ENCODE results near the gene LTV1.

LTV1 gene

DNA sequence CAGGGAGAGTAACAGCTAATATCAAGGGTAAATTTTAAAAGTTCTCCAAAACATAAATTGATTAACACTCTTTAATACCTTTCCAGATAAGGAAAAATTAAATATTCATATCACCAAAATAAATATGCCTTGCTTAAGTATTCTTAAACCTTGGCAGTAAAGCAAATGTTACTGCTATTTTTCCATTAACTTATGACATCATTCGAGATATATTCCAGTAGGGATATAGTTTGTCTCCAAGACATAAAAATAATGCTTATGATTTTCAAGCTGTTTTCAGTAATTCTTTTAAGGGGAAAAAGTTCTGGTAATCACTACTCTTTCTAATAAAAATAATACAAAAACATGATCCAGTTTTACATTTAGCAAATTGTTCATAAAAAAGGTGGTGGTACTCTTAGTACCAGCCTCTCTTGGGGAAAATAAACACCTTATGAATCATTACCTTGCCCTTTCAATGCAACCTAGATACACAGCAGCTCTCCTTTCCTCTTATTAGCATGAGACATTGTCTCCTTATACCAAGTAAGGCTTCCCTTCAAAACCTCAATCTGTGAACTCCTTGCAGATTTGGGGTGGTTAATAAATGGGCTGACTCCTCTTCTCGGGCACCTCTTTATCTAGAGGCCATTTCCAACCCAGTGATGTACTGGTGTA lies 31.5 kb upstream of the LTV1 start:
- H3K27ac ChIP-seq (ENCODE audit: low read depth in 2 of 2, low read length in 2 of 2): no peak overlapping the region

DNA sequence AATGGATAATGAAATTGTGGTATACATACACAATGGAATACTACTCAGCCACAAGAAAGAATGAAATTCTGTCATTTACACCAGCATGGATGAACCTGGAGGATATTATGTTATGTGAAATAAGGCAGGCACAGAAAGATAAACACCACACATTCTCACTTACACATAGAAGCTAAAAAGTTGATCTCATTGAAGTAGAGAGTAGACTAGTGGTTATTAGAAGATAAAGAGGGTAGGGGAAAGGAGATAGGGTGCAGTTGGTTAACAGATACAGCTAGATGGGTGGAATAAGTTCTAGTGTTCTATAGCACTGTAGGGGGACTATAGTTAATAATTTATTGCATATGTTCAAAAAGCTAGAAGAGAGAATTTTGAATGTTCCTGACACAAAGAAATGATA lies 25.5 kb upstream of the LTV1 start:
- H3K27me3 ChIP-seq (ENCODE audit: control insufficient read depth in 2 of 2, insufficient read depth in 2 of 2, low read length in 2 of 2): no peaks in the 10 kb centered on the region
- H3K9ac ChIP-seq (ENCODE audit: low read depth in 1 of 2, low read length in 2 of 2): no peak overlapping the region
- H3K9me3 ChIP-seq (ENCODE audit: control insufficient read depth in 2 of 2, low read length in 2 of 2): no peaks in the 10 kb centered on the region
- no peak overlapping the region for H3K4me3 ChIP-seq (ENCODE audit: low read length in 2 of 2)
- no peaks in the 10 kb centered on the region for H3K4me1 ChIP-seq (ENCODE audit: control insufficient read depth in 2 of 2, insufficient read depth in 2 of 2, low read length in 2 of 2)
- H3K36me3 ChIP-seq (ENCODE audit: control insufficient read depth in 2 of 2, insufficient read depth in 2 of 2, low read length in 2 of 2): peaks cover 0 to 4% of the 10 kb centered on the region in 2 donors
- no peak overlapping the region for H3K27ac ChIP-seq (ENCODE audit: low read depth in 2 of 2, low read length in 2 of 2)

More for the DNA sequence above, 31.5 kb upstream of the LTV1 start:
- no peak overlapping the region for H3K9ac ChIP-seq (ENCODE audit: low read depth in 1 of 2, low read length in 2 of 2)
- no peaks in the 10 kb centered on the region for H3K27me3 ChIP-seq (ENCODE audit: control insufficient read depth in 2 of 2, insufficient read depth in 2 of 2, low read length in 2 of 2)
- H3K4me1 ChIP-seq (ENCODE audit: control insufficient read depth in 2 of 2, insufficient read depth in 2 of 2, low read length in 2 of 2): no peaks in the 10 kb centered on the region
- no peak overlapping the region for H3K4me3 ChIP-seq (ENCODE audit: low read length in 2 of 2)
- H3K9me3 ChIP-seq (ENCODE audit: control insufficient read depth in 2 of 2, low read length in 2 of 2): no peaks in the 10 kb centered on the region
- H3K36me3 ChIP-seq (ENCODE audit: control insufficient read depth in 2 of 2, insufficient read depth in 2 of 2, low read length in 2 of 2): peaks cover 2 to 10% of the 10 kb centered on the region in 2 donors

DNA sequence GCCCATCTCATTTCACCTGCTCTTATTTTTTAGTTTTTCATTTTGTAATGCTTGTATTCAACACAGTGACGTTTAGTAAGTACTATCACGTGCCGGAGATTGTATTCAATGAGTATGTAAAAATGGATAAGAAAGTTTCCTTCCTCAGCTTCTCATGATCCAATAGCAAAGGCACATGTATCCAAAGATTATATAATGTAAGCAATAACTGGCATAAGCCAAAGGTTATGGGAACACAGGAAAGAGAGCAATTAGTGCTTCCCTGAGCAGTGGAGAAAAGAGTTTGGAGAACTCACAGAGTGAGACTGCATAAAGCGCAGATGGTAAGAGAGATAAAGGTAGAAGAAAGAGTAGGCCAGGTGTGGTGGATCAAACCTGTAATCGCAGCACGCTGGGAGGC lies 21.8 kb upstream of the LTV1 start:
- H3K36me3 ChIP-seq (ENCODE audit: control insufficient read depth in 2 of 2, insufficient read depth in 2 of 2, low read length in 2 of 2): peaks cover 3 to 12% of the 10 kb centered on the region in 2 donors
- H3K9me3 ChIP-seq (ENCODE audit: control insufficient read depth in 2 of 2, low read length in 2 of 2): no peaks in the 10 kb centered on the region
- no peak overlapping the region for H3K27ac ChIP-seq (ENCODE audit: low read depth in 2 of 2, low read length in 2 of 2)
- H3K4me3 ChIP-seq (ENCODE audit: low read length in 2 of 2): no peak overlapping the region
- H3K9ac ChIP-seq (ENCODE audit: low read depth in 1 of 2, low read length in 2 of 2): no peak overlapping the region
- no peaks in the 10 kb centered on the region for H3K27me3 ChIP-seq (ENCODE audit: control insufficient read depth in 2 of 2, insufficient read depth in 2 of 2, low read length in 2 of 2)
- no peaks in the 10 kb centered on the region for H3K4me1 ChIP-seq (ENCODE audit: control insufficient read depth in 2 of 2, insufficient read depth in 2 of 2, low read length in 2 of 2)

DNA sequence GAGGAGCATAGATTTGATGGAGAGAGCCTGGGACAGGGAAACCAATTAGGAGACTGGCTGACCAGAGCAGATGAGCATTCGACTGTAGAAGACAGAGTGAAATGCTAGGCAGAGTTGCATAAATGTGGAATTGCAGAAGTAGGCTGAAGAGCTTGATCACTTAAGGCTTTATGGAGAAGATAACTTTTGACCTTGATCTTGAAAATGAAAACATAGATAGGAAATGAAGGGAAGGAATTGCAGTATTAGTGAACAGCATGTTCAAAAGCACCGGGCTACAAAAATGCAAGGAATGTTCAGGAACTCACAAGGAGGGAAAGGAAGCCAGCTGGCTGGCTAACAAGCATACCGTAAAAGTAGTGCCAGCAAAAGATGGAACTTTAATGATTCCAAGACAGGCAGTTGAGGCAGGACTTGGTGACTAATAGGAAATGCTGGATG lies 20.5 kb upstream of the LTV1 start:
- Histone ChIP-seq H3K36me3 (ENCODE audit: control insufficient read depth in 2 of 2, insufficient read depth in 2 of 2, low read length in 2 of 2) (peaks cover 3 to 12% of the 10 kb centered on the region in 2 donors), H3K4me1 (ENCODE audit: control insufficient read depth in 2 of 2, insufficient read depth in 2 of 2, low read length in 2 of 2) (no peaks in the 10 kb centered on the region), H3K4me3 (ENCODE audit: low read length in 2 of 2) (no peak overlapping the region), H3K9ac (ENCODE audit: low read depth in 1 of 2, low read length in 2 of 2) (no peak overlapping the region), H3K9me3 (ENCODE audit: control insufficient read depth in 2 of 2, low read length in 2 of 2) (no peaks in the 10 kb centered on the region), H3K27me3 (ENCODE audit: control insufficient read depth in 2 of 2, insufficient read depth in 2 of 2, low read length in 2 of 2) (no peaks in the 10 kb centered on the region), H3K27ac (ENCODE audit: low read depth in 2 of 2, low read length in 2 of 2) (no peak overlapping the region)

DNA sequence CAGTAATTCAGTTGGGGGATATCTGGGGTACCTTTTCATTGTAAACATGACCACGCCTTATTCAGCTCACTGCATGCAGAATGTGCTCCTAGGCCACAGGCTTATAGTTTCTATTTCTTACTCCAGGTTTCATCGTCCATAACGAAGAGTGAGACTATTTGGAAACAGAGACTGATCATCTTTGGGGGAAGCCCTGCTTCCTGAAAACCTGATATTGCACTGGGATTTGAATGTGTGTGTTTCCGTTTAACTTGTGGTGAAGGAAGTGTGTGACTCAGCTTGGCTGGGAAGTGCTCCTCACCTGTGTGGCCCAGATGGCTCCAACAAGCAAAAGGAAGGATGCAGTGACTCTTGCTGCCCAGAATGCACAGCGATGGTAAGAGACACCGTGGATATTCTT lies 19.6 kb upstream of the LTV1 start:
- H3K36me3 ChIP-seq (ENCODE audit: control insufficient read depth in 2 of 2, insufficient read depth in 2 of 2, low read length in 2 of 2): peaks cover 3 to 8% of the 10 kb centered on the region in 2 donors
- H3K27me3 ChIP-seq (ENCODE audit: control insufficient read depth in 2 of 2, insufficient read depth in 2 of 2, low read length in 2 of 2): no peaks in the 10 kb centered on the region
- H3K27ac ChIP-seq (ENCODE audit: low read depth in 2 of 2, low read length in 2 of 2): no peak overlapping the region
- H3K9me3 ChIP-seq (ENCODE audit: control insufficient read depth in 2 of 2, low read length in 2 of 2): no peaks in the 10 kb centered on the region
- no peak overlapping the region for H3K9ac ChIP-seq (ENCODE audit: low read depth in 1 of 2, low read length in 2 of 2)
- no peaks in the 10 kb centered on the region for H3K4me1 ChIP-seq (ENCODE audit: control insufficient read depth in 2 of 2, insufficient read depth in 2 of 2, low read length in 2 of 2)
- no peak overlapping the region for H3K4me3 ChIP-seq (ENCODE audit: low read length in 2 of 2)

DNA sequence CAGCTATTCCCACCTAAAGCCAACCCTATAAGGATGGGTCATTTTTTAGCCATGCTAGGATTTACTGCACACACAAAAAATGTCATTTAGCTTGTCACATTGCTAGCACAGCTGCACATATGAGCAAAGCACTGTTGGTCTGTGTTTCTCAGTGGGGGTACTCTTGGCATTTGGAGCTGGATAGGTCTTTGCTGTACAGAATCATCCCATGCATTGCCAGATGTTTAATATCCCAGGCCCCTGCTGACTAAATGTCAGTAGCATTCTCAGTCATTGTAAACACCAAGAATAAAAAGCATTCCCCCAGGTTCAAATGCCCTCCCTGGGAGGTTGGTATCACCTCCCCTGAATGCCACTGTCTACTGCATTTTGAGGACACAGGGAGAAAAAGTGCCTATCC lies 14.6 kb upstream of the LTV1 start:
- H3K4me1 ChIP-seq (ENCODE audit: control insufficient read depth in 2 of 2, insufficient read depth in 2 of 2, low read length in 2 of 2): no peaks in the 10 kb centered on the region
- H3K9ac ChIP-seq (ENCODE audit: low read depth in 1 of 2, low read length in 2 of 2): no peak overlapping the region
- H3K27ac ChIP-seq (ENCODE audit: low read depth in 2 of 2, low read length in 2 of 2): no peak overlapping the region
- no peak overlapping the region for H3K4me3 ChIP-seq (ENCODE audit: low read length in 2 of 2)
- H3K9me3 ChIP-seq (ENCODE audit: control insufficient read depth in 2 of 2, low read length in 2 of 2): no peaks in the 10 kb centered on the region
- H3K27me3 ChIP-seq (ENCODE audit: control insufficient read depth in 2 of 2, insufficient read depth in 2 of 2, low read length in 2 of 2): no peaks in the 10 kb centered on the region
- H3K36me3 ChIP-seq (ENCODE audit: control insufficient read depth in 2 of 2, insufficient read depth in 2 of 2, low read length in 2 of 2): peaks cover 2 to 7% of the 10 kb centered on the region in 2 donors

DNA sequence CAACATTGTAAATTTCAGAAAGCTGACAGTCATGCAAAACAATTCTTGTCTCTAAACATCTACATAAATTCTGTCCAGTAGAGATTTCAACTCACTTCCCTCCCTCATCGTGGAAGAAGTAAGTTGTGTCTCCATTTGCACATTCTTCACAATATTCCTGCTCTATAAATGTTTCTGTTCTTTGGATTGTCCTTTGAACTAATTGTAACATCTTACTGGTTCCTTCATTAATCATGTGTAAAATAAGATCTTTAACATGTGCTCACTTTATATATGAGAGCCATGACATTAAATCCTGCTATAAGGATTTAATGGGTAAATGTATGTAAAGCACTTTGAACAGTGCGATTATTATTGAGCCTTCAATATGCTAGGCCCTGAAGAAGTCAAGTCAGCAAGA lies 7.0 kb upstream of the LTV1 start:
- no peaks in the 10 kb centered on the region for H3K9me3 ChIP-seq (ENCODE audit: control insufficient read depth in 2 of 2, low read length in 2 of 2)
- H3K27ac ChIP-seq (ENCODE audit: low read depth in 2 of 2, low read length in 2 of 2): no peak overlapping the region
- no peaks in the 10 kb centered on the region for H3K36me3 ChIP-seq (ENCODE audit: control insufficient read depth in 2 of 2, insufficient read depth in 2 of 2, low read length in 2 of 2)
- H3K27me3 ChIP-seq (ENCODE audit: control insufficient read depth in 2 of 2, insufficient read depth in 2 of 2, low read length in 2 of 2): no peaks in the 10 kb centered on the region
- H3K4me1 ChIP-seq (ENCODE audit: control insufficient read depth in 2 of 2, insufficient read depth in 2 of 2, low read length in 2 of 2): peaks cover 8 to 9% of the 10 kb centered on the region in 2 donors
- no peak overlapping the region for H3K9ac ChIP-seq (ENCODE audit: low read depth in 1 of 2, low read length in 2 of 2)
- H3K4me3 ChIP-seq (ENCODE audit: low read length in 2 of 2): no peak overlapping the region

DNA sequence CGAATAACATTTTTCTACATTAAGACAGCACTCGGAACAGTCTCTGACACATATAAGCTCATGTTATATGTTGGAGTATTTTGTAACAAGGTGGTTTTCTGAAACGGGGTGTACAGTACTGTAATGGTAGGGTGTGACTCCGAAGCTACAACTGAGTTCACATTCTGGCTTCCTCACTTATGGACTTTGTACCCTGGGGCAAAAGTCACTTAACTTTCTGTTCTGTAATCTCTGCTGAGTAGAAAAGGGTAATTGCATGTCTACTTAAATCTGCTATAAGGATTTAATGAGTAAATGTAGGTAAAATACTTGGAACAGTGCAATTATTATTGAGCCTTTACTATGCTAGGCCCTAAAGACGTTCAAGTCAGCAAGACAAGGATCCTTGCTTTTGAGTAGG lies 4.7 kb upstream of the LTV1 start:
- Histone ChIP-seq H3K27me3 (ENCODE audit: control insufficient read depth in 2 of 2, insufficient read depth in 2 of 2, low read length in 2 of 2) (no peaks in the 10 kb centered on the region), H3K4me3 (ENCODE audit: low read length in 2 of 2) (no peak overlapping the region), H3K27ac (ENCODE audit: low read depth in 2 of 2, low read length in 2 of 2) (no peak overlapping the region), H3K36me3 (ENCODE audit: control insufficient read depth in 2 of 2, insufficient read depth in 2 of 2, low read length in 2 of 2) (no peaks in the 10 kb centered on the region), H3K9ac (ENCODE audit: low read depth in 1 of 2, low read length in 2 of 2) (no peak overlapping the region), H3K4me1 (ENCODE audit: control insufficient read depth in 2 of 2, insufficient read depth in 2 of 2, low read length in 2 of 2) (peaks cover 8 to 9% of the 10 kb centered on the region in 2 donors), H3K9me3 (ENCODE audit: control insufficient read depth in 2 of 2, low read length in 2 of 2) (no peaks in the 10 kb centered on the region)

DNA sequence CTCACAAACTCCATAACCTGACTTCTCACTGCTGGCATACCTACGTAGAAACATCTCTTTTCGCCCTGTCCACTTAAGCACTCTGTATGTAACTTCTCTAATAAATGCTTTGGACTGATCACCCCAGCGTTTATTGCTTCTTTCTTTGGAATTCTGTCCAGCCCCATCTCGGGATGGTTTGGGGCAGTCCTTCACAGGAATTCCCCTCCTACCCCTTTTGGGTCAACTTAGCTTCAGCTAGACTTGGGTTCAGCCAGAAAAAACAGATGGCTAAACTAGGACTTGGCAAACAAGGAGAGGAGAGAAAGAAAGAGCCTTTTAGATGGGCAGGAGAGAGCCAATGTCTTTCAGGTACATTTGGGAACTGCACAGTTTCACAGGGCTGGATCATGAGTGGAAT lies 3.9 kb upstream of the LTV1 start:
- Histone ChIP-seq H3K27me3 (ENCODE audit: control insufficient read depth in 2 of 2, insufficient read depth in 2 of 2, low read length in 2 of 2) (no peaks in the 10 kb centered on the region), H3K9ac (ENCODE audit: low read depth in 1 of 2, low read length in 2 of 2) (no peak overlapping the region), H3K36me3 (ENCODE audit: control insufficient read depth in 2 of 2, insufficient read depth in 2 of 2, low read length in 2 of 2) (no peaks in the 10 kb centered on the region), H3K9me3 (ENCODE audit: control insufficient read depth in 2 of 2, low read length in 2 of 2) (no peaks in the 10 kb centered on the region), H3K4me3 (ENCODE audit: low read length in 2 of 2) (no peak overlapping the region), H3K4me1 (ENCODE audit: control insufficient read depth in 2 of 2, insufficient read depth in 2 of 2, low read length in 2 of 2) (peaks cover 13 to 14% of the 10 kb centered on the region in 2 donors), H3K27ac (ENCODE audit: low read depth in 2 of 2, low read length in 2 of 2) (no peak overlapping the region)

DNA sequence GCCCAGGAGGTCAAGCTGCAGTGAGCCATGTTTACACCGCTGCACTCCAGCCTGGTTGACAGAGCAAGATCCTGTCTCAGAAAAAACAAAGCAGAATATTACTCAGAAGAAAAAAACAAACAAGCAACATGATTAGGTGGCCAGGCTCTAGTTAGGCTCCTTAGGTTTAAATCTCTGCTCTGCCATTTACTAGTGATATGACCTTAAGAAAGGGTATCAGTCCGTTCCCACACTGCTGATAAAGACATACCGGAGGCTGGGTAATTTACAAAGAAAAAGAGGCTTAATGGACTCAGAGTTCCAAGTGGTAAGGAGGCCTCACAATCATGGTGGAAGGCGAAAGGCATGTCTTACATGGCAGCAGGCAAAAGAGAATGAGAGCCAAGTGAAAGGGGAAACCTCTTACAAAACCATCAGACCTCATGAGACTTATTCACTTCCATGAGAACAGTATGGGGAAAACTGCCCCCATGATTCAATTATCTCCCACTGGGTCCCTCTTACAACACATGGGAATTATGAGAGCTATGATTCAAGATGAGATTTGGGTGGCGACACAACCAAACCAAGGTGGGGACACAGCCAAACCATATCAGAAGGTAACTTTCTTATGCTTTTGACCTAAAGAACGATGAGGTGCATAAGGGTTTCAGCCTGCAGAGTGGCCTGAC lies 2.4 kb upstream of the LTV1 start:
- H3K9me3 ChIP-seq (ENCODE audit: control insufficient read depth in 2 of 2, low read length in 2 of 2): no peaks in the 10 kb centered on the region
- no peak overlapping the region for H3K27ac ChIP-seq (ENCODE audit: low read depth in 2 of 2, low read length in 2 of 2)
- H3K36me3 ChIP-seq (ENCODE audit: control insufficient read depth in 2 of 2, insufficient read depth in 2 of 2, low read length in 2 of 2): peaks cover 4 to 9% of the 10 kb centered on the region in 2 donors
- H3K4me3 ChIP-seq (ENCODE audit: low read length in 2 of 2): no peak overlapping the region
- no peak overlapping the region for H3K9ac ChIP-seq (ENCODE audit: low read depth in 1 of 2, low read length in 2 of 2)
- H3K27me3 ChIP-seq (ENCODE audit: control insufficient read depth in 2 of 2, insufficient read depth in 2 of 2, low read length in 2 of 2): no peaks in the 10 kb centered on the region
- H3K4me1 ChIP-seq (ENCODE audit: control insufficient read depth in 2 of 2, insufficient read depth in 2 of 2, low read length in 2 of 2): peaks cover 15 to 16% of the 10 kb centered on the region in 2 donors
